NK-92 (cell line): Measurements from ENCODE around the gene ST6GALNAC3.

Experiments used
- DNase-seq: peaks from one replicate; lab custom pipeline; 2025; ENCODE audit not compliant: unreplicated experiment; lab: John Stamatoyannopoulos, UW

The ST6GALNAC3 gene

DNA sequence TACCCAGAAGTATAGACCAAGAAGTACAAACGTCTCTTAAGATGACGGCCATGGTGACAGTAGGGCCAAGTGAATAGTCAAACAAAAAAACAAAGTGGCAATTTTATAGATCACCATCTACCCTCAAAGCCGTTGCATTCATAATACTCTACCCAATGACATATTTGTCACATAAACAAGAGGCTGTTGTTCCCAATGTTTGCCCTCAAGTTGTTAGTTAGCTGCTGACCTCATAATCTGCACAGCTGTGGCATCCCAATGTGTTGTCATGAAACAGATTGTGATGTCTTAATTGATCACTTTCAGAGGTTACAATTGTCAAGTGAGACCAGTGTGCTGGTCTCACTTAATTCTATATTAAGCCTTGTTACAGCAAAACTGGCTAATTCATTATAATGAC, 333.8 kb downstream of the ST6GALNAC3 start:
- no peak for DNase-seq

DNA sequence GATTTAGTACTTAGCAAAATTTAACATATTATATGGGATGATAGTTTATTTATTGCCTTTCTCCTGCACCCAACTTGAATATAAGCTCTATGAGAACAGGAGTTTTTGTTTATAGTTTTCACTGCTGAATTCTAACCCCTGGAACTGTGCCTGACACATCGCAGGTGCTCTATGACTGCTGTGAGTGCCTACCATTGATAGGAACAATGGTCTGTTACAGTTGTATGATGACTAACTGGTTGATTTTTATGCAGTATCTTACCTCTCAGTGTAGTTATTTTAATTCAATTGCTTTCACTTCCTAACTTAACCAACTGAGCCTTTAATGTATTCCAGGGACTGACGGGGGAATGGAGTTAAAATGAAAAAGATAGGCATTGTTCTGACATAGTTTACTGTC, 336.0 kb downstream of the ST6GALNAC3 start:
- no peak for DNase-seq

DNA sequence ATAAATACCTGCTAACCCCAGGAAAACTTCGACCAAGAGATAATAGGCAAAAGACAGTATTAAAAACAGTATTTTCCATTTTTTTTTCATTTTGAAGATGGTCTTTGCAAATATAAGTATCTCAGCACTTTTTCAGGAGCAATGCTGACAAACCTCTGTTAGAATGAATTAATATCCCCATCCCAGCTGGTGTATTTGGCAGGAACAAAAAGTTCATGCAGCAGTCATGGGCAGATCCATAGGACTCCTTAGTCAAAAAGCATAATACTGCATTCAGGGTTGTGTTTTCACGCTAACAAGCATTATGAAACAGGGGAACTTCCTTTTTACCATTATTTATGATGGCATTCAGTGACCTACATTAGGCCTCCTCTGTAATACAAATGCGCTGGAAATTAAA, 344.0 kb downstream of the ST6GALNAC3 start:
- no peak for DNase-seq

DNA sequence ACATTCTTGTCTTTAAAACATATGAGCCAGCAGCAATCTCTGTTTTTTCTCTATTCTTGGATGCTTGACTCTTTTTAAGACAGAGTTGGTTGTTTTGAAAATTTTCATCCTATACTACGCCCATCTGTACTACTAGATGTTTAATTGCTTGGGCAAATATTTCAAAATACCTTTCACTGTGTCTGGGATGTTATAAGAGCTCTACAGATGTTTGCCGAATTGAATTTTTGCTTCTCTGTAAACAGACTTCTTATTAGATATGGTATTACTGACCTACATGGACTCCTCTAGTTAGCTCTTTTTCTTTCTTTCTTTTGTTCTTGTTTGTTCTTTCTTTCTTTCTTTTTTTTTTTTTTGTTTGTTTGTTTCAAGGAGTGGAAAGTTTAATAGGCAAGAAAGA, 345.1 kb downstream of the ST6GALNAC3 start:
- no peak for DNase-seq

DNA sequence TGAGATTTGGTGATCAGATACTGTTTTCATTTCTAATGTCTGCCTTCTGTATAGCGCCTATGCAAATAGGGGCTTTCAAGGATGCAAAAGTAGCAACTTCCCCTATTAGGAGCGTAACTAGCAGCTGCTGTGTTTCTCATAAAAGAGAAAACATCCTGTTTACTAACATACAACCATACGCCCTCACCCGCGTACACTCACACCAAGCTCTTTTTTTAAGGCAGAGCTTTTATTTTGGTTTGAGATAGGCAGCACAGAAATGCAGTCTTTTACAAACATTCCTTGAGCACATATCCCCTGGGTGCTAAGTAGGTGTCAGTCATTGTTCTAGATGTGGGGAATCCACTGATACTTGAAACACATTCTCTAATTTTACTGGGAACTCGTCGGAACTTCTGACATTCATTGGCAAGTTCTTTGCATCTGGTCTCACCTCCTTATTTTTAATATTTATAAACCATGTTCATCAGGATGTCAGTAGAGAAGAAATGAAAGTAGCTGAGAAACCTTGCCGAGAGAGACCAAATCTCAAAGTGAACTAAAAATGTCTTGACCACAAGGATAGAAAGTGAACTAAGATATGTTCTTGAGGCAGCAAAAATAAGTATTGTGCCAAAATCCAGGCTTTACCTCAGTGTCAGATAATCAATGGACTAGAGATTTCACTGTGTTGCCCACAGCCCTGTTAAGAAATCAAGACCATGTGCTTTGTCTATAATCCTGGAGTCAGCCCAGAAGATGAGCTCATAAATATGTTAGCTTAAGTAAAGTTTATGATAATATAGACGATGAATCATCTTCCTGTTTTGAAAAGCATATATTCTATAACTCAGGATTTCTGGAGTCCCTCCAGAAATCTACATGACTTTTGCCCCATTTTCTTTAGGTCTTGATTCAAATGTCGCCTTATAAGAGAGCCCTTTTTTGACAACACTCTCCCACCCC, 350.9 kb downstream of the ST6GALNAC3 start:
- DNase-seq = no peak

DNA sequence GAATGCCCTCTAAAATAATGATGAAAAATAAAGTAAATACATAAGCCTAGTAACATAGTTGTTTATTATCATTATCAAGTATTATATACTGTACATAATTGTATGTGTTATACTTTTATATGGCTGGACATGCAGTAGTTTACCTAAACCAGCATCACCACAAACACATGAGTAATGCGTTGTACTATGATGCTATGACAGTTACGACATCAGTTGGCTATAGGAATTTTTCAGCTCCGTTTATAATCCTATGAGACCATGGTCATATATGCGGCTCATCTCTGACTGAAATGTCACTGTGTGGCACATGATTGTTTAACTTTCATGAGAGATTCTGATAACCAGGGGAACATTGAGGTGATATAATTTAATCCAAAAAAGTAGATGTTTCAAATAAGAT, 352.1 kb downstream of the ST6GALNAC3 start:
- no peak for DNase-seq

DNA sequence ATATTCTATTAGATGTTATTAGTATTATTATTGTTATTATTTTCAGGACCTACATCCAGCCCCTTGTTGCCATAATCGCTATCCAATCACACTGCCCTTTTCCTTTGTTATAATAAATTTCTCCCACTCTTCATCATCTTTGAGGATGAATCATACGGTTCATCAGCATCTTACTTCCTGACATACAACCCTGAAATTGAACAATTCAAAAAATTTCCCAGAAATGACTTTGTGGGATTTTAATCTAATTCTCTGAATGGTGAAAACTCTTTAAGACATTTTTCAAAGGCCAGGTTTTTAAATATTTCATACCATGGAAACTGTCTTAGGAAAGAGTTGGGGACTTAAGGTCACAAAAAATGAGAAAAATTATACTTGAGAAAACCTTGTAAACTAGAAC, 353.5 kb downstream of the ST6GALNAC3 start:
- no peak for DNase-seq

DNA sequence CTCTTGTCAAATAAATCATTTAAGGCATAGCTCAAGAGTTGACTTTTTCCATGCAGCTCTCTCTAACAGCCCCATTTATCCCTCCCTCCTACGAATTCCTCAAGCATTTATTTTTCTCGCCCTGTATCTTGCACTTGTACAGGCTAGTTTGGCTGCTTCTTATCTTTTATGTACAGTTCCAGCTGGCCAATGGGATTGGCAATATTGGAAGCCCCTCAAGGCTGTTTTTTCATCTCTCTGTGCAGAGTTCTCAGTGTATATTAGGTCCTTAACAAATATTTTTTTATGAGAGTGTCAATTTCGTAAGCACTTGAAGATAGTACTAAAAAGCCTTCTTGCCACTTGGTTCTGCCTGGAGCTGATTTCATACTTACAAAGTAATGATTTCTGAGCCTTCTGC, 356.0 kb downstream of the ST6GALNAC3 start:
- DNase-seq = no peak

DNA sequence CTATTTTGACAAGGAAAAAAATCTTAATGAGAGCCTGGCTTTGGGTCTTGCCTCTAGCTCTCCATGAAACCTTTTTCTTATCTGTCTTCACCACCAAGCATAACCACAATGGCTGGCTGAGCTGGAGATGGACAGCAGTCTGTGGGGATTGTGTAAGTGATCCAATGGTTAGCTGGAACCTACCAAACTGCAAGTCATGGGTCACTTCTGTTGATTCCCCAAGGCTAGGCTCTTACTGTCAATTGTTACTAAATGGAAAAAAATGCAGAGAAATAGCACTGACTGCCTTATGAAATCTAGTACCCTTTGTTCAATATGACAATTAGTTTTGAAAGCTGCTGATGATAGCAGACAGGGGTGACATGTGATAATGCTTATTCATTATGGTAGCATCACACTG, 359.0 kb downstream of the ST6GALNAC3 start:
- no peak for DNase-seq

DNA sequence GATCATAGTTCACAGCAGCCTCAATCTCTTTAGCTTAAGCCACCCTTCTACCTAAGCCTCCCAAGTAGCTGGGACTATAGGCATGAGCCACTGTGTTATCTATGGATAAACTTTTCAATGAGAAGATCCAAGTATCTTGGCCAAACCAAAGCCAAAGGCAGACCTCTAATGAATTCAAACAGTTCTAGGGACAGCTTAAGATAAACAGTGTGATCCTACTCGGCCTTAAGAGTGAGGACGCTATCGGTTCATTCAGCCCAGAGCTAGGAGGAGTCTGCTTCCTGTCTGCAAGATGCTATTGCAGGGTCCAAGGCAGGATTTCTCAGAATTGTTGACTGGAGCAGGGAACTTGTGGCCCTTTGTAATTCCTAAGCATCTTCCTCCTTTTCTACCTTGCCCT, 368.7 kb downstream of the ST6GALNAC3 start:
- DNase-seq = no peak

DNA sequence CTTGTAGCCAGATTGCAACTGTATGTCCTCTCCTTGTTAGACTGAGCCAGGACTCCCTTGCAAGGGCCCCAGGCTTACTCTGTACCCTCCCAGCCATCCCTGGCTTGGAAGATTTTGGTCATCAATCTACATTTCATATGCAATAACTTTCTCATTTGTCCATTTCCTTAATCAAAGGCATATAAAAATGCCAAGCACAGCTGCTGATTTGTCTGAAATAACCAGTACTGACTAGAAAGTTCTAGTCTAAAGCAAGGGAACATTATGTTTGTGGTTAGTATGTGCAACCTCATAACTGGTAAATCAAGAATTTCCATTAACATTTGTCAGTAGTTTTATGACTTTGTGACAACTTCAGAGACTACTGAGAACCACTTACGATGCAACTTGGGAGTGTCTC, 370.2 kb downstream of the ST6GALNAC3 start:
- DNase-seq = no peak

DNA sequence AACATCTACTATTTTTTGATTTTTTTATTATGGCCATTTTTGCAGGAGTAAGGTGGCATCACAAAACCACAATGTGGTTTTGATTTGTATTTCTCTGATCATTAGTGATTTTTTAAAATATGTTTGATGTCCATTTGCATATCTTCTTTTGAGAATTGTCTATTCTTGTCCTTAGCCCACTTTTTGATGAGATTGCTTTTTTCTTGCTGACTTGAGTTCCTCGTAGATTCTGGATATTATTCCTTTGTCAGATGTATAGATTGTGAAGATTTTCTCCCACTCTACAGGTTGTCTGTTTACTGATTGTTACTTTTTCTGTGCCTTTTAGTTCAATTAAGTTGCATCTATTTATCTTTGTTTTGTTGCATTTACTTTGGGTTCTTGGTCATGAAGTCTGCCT, 375.7 kb downstream of the ST6GALNAC3 start:
- DNase-seq = no peak

DNA sequence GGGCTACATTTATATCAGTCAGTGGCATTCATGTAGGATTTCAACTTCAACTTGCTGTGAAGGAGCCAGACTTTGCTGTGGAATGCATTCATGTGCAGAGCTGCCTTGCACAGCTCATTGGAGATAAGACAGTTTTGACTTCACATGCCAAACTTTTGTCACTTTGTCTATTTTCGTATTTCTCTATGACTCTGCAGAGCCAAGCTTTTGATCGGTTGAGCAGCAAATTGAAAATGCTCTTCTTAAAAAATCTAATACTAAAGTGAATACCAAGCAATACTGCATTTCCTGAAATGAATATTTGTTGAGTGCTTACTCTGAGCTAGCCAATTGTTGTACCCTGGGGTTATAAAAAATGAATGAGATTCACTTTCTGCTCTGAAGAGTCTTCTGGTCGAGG, 388.7 kb downstream of the ST6GALNAC3 start:
- DNase-seq = no peak

DNA sequence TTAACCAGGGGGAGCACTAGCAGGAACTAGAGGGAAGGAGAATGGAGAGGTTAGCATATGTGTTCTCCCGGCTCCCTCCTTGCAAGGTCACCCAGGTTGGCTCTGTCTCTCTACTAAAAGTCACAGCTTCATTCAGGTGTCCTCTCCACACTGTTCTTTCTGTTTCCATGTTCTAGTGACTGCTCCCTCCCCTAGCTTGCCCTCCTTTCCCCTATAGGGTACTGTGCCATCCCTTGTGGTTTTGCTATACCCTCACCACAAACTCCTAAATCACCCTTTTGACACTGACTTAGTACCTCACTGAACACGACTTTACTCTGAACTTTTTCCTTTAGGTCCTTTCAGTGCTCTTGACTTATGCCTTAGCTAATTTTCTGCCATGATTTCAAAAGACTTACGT, 389.3 kb downstream of the ST6GALNAC3 start:
- DNase-seq = no peak

DNA sequence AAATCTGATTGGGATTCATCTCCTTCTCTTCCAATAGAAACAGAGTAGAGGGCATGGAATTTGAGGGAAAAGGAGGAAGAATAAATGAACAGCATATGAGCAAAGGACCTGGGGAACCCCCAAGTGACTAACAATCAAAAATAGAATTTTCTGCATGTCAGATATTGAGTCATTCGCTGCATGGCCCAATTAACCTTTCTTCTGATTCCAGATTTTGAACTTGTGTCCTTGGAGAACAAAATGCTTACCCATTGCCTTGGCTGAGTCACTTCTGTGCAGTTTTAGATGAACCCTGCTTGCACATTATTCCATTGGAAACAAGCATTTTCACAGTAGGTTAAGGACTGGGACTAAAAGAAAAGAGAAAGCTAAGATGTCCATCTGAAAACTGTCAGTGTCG, 390.5 kb downstream of the ST6GALNAC3 start:
- DNase-seq = no peak

DNA sequence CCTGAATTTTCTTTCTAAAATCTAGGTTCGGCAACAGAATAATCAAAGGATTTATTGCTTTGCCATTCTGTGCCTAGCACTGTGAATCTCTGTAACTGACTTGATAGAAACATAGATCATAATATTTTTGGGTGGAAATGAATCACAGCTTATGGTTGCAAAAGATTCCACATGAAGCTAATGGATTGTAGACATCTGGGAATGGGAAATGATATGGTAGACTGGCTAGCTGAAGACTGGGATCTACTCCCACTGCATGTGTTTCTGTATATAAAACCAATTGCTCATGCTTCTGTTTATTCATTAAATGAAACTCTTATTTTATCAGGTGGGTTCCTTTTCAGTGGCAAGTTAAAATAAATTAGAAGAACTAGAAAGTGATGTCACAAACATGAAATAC, 395.6 kb downstream of the ST6GALNAC3 start:
- no peak for DNase-seq

DNA sequence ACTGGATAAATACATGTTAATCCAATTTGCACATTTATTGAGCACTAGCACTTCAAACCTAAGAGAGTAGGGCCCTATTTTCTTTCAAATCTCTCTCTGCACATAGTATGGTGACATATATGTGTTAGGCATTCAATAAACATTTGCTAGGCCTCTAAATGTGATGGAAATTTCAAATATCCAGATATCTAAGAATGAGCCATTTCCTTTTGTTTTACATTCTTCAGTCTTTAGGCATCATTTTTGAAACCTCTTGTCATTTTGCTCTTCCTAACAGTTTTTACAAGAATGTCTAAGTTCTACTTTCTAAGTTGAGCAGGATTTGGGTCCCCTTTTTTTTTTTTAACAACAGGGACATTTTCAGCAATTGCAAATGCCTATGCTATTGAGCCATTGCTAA, 397.0 kb downstream of the ST6GALNAC3 start:
- DNase-seq = no peak

DNA sequence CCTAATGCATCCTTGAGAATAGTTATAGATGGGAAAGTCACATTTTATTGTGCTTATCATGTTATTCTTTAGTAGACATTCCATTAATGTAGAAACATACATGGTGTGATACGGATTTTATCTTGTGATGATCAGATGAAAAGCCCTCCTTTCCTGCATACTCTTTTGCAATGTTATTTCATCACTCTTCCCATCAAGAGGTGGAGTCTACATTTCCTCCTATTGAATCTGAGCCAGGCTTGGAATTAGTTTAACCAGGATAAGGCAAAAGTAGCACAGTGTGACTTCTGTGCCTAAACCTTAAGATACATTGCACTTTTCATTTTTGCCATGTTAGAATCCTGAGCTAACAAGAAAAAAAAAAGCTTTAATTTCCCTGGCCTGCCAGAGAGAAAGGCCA, 399.0 kb downstream of the ST6GALNAC3 start:
- DNase-seq = no peak

DNA sequence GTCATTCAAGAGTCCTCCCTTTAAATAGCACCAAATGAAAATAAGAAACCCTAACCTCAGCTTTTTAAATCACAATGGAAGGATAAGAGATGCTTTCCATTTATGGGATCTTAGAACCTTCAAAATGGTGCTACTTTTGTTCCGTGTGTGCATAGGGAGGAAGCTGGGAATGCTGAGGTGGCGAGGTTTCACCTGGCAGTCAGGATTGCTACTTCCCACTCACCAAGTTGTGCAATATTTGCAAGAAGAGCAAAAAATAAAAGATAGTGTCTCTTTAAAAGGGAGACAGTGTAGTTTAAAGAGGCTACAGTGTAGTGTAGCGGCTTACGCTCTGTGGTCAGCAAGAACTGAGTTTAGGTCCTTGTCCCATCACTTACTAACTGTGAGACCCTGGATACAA, 400.4 kb downstream of the ST6GALNAC3 start:
- no peak for DNase-seq

DNA sequence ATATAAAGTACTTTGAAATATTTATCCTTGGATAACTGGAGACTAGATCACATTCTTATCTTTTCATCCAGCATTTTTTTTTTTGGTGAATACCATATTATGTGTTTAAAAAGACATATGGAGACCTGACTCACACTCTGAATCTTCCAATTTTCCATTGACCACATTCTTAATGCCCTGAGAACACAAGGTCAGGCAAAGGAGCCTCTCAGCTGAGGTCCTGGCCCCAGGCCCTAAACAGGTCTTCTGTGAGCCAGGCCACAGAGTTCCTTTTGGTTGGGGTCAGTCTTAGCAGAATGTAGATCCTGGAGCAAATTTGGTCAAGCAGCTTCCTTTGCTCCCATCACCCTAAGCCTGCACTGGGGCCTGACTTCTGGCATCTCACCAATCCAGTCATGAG, 402.6 kb downstream of the ST6GALNAC3 start:
- DNase-seq = no peak

DNA sequence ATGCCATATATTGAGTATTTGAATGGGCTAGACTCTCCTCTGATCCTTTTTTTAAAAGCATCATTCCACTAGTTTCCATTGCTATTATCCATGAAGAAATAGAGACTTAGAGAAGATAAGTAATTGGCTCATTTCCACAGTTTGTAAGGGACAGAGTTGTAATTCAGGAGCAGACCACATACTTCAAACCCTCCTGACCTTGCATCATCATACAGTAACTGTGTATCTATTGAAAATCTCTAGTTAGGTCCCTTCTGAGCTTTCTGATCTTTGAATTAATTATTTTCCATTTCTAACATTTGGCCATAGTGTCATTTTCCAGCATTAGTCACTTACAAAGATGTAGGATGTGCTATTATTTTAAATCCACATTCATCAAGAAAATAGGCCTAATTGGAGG, 406.3 kb downstream of the ST6GALNAC3 start:
- no peak for DNase-seq

DNA sequence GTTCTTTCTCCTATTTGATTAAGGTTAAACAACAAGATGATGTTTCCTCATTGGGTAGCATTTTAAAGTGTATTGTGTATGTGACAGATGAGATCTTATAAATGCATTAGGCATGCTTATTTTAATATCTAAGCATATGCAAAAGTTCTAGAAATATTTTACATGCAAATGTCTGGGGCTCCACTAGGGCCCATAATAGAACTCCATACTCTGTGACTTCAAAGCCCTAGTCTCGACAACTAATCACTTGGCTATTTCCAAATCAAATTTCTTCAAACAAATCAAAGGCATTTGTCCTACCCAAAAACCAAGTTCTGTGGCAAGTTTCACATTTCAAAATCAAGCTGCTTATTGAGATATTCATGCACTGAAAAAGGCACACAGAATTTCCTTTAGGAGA, 407.1 kb downstream of the ST6GALNAC3 start:
- no peak for DNase-seq

DNA sequence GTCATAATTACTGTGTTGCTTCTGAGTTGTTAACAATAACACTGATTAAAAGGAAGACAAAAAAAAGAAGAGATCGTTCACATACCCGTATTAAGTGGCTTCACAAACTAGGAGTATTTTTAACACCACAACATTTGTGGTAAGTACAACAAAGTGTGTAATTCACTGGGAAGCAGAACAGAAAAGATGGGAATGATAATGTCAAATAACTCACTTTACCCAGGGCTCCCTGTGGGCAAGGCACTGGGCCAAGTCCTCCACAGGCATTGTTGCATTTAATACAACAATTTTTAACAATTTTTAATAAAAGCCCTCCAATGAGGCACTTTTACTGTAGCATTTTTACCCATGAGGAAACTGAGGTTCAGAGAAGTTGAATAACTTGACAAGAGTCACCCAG, 407.7 kb downstream of the ST6GALNAC3 start:
- no peak for DNase-seq
